Measurements from ENCODE around the gene TSHZ2. TPM values are rescaled to one million over a fixed set of nuclear protein-coding genes. Genes with fewer than 3 reads are reported as not detected.
"Not testable (repeated sequence)": the region's sequence is repeated elsewhere in the genome, so short reads cannot be mapped to it uniquely, and the experiment has no call there.

The TSHZ2 gene
- total and polyA plus RNA-seq, 2 experiments from 2014 or later: 10.4 to 32.0 TPM

DNA sequence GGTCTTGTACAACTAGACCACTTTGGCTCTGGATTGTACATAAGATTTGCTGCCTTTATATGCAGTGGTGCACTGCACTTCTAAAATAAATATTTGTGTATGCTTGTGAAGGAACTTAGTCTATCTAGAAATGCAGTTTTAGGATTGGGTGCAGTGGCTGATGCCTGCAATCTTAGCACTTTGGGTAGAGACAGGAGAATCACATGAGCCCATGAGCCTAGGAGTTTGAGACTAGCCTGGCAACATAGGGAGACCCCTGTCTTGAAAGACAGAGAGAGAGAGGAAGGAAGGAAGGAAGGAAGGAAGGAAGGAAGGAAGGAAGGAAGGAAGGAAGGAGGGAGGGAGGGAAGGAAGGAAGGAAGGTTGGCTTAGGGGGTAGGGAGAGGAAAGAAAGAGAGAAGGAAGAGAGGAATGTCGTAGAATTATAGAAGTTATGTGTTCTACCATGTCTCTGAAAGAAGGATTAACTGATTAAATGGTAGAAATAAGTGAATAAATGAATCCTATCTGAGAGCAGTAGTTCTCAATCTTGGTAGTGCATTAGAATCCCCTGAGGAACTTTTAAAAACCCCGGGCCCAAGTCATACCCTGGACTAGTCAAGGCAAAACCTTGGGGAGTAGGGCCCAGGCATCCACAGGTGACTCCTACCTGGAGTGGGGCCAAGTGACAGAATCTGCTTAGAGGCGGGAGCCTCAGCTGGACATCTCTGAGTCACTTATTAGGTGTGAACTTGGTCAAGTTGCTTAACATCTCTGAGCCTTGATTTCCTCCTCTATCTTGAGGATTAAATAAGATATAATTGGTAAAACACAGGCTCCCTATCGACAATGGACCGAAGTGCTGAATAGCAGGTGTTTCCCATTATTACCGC is 491.2 kb downstream of the TSHZ2 start:
- DNase-seq (ENCODE audit: low read depth in 1 of 2, low spot score in 1 of 2): no peak
- no peak overlapping the region for H3K27ac ChIP-seq
- H3K4me3 ChIP-seq: no peak overlapping the region
- TF ChIP-seq, protein P1, sequence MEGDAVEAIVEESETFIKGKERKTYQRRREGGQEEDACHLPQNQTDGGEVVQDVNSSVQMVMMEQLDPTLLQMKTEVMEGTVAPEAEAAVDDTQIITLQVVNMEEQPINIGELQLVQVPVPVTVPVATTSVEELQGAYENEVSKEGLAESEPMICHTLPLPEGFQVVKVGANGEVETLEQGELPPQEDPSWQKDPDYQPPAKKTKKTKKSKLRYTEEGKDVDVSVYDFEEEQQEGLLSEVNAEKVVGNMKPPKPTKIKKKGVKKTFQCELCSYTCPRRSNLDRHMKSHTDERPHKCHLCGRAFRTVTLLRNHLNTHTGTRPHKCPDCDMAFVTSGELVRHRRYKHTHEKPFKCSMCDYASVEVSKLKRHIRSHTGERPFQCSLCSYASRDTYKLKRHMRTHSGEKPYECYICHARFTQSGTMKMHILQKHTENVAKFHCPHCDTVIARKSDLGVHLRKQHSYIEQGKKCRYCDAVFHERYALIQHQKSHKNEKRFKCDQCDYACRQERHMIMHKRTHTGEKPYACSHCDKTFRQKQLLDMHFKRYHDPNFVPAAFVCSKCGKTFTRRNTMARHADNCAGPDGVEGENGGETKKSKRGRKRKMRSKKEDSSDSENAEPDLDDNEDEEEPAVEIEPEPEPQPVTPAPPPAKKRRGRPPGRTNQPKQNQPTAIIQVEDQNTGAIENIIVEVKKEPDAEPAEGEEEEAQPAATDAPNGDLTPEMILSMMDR (IDR thresholded peaks at IDR 0.05; ENCODE audit: low read depth, low read length): no peak
- H3K36me3 ChIP-seq: no peaks in the 10 kb centered on the region
- H3K4me1 ChIP-seq (ENCODE audit: low read depth): no peaks in the 10 kb centered on the region
- H3K9me3 ChIP-seq (ENCODE audit: low read depth): no peaks in the 10 kb centered on the region
- H3K27me3 ChIP-seq: no peaks in the 10 kb centered on the region

DNA sequence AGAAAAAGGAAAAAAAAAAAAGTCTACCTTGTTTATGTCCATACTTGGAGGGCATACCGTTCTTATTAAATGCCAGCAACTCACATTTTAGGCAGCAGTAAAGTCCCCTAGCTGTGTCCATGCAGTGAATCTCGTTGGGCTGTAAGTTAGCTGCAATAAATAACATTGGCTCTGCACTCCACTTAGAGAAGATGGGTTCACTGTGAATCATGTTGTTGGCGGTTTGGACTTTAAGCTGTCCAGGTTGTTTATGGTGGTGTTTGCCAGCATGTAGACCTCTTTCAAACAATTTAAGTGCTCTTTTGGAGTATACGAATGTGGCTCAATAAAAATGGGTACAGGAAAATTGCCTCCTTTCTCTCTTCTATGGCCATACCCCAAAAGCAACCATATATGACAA is 494.1 kb downstream of the TSHZ2 start:
- Histone ChIP-seq H3K27ac (no peak overlapping the region), H3K9me3 (ENCODE audit: low read depth) (no peaks in the 10 kb centered on the region), H3K36me3 (no peaks in the 10 kb centered on the region), H3K27me3 (no peaks in the 10 kb centered on the region), H3K4me1 (ENCODE audit: low read depth) (no peaks in the 10 kb centered on the region), H3K4me3 (no peak overlapping the region)
- TF ChIP-seq, protein P1 (IDR thresholded peaks at IDR 0.05; ENCODE audit: low read depth, low read length): no peak
- DNase-seq (ENCODE audit: low read depth in 1 of 2, low spot score in 1 of 2): no peak

DNA sequence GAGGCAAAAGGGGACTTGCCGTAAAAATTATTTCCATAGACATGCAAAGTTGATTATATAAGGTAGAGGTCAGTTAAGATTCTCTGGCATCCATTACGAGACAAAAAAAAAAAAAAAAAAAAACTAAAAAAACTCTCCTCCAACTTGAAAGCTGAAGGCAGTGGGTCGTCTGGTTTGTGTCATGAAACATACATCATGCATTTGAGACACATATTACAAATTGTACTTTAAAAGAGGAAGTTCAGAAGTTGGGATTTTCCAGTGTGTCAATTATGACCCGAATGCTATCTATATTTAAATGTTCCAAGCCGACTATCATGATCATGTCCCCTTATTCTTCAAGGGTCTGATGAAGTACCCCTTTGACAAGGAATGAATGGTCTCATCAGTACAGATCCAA is 496.4 kb downstream of the TSHZ2 start:
- Histone ChIP-seq H3K27me3 (no peaks in the 10 kb centered on the region), H3K27ac (no peak overlapping the region)
- TF ChIP-seq, protein P1 (IDR thresholded peaks at IDR 0.05; ENCODE audit: low read depth, low read length): no peak

DNA sequence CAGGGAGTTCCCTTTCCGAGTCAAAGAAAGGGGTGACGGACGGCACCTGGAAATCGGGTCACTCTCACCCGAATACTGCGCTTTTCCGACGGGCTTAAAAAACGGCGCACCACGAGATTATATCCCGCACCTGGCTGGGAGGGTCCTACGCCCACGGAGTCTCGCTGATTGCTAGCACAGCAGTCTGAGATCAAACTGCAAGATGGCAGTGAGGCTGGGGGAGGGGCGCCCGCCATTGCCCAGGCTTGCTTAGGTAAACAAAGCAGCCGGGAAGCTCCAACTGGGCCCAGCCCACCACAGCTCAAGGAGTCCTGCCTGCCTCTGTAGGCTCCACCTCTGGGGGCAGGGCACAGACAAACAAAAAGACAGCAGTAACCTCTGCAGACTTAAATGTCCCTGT is 500.7 kb downstream of the TSHZ2 start:
- not testable (repeated sequence) for DNase-seq (ENCODE audit: low read depth in 1 of 2, low spot score in 1 of 2); H3K36me3 ChIP-seq; H3K27me3 ChIP-seq; H3K4me1 ChIP-seq (ENCODE audit: low read depth); H3K4me3 ChIP-seq; H3K9me3 ChIP-seq (ENCODE audit: low read depth); H3K27ac ChIP-seq

More for the DNA sequence above, 496.4 kb downstream of the TSHZ2 start:
- H3K4me3 ChIP-seq: no peak overlapping the region
- H3K9me3 ChIP-seq (ENCODE audit: low read depth): no peaks in the 10 kb centered on the region
- DNase-seq (ENCODE audit: low read depth in 1 of 2, low spot score in 1 of 2): no peak
- no peaks in the 10 kb centered on the region for H3K4me1 ChIP-seq (ENCODE audit: low read depth)
- no peaks in the 10 kb centered on the region for H3K36me3 ChIP-seq

DNA sequence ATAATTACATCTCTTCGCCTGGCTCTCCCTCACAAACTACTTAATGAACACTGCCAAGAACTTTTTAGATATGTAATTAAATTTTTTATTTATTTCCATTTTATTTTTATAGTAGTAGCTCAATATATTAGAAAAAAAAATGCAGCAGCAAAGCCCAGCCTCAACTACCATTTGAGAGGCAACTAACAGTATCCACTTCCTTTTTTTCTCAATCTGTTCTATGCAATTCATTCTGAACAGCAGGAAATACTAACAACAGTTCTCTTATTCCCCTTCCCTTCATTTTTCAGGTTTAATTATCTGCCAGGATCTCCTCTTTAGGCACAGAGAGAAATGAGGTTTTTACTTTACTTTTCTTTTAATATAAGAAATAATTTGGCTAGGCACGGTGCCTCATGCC is 508.8 kb downstream of the TSHZ2 start:
- H3K4me1 ChIP-seq (ENCODE audit: low read depth): no peaks in the 10 kb centered on the region
- TF ChIP-seq, protein P1 (IDR thresholded peaks at IDR 0.05; ENCODE audit: low read depth, low read length): no peak
- no peaks in the 10 kb centered on the region for H3K36me3 ChIP-seq
- no peak overlapping the region for H3K27ac ChIP-seq
- DNase-seq (ENCODE audit: low read depth in 1 of 2, low spot score in 1 of 2): no peak
- H3K27me3 ChIP-seq: no peaks in the 10 kb centered on the region
- H3K4me3 ChIP-seq: no peak overlapping the region
- no peaks in the 10 kb centered on the region for H3K9me3 ChIP-seq (ENCODE audit: low read depth)

DNA sequence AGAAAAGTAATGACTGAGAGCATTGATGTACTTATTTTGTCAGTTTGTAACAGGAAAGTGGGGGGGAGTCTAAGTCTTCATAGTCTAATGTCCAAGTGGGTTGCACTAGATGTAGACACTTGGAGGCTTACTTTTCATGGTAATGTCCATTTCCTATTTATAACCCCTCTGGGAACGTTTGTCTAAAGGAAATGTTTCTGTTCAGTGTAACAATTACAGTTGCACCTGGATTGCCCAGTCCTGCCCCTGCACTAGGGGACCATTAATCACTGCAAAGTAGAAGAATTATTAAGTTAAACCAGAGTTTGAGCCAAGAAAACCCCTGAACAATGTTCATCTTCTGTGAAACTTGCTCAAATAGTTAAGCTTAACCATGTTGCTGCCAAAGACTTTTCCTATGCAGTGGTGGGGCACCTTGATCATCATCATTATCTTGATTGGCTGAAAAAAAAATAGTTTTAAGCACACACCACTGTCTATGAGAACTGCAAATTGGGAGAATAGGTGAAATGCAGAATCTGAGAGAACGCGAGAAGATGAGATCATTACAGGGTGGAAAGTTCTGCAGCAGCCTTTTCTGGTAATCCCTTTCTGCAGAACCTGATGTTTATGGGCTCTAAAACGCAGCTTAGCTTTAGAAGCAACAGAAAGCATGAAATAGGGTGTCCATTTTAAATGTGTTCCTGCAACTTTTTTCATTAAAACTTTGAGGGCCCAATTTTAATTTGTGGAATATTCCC is 515.5 kb downstream of the TSHZ2 start:
- DNase-seq (ENCODE audit: low read depth in 1 of 2, low spot score in 1 of 2): no peak
- H3K9me3 ChIP-seq (ENCODE audit: low read depth): no peaks in the 10 kb centered on the region
- H3K4me3 ChIP-seq: no peak overlapping the region
- no peaks in the 10 kb centered on the region for H3K36me3 ChIP-seq
- no peak overlapping the region for H3K27ac ChIP-seq
- no peaks in the 10 kb centered on the region for H3K27me3 ChIP-seq
- TF ChIP-seq, protein P1 (IDR thresholded peaks at IDR 0.05; ENCODE audit: low read depth, low read length): no peak
- H3K4me1 ChIP-seq (ENCODE audit: low read depth): no peaks in the 10 kb centered on the region

Measured in cardiac muscle cell (in vitro differentiated cells and primary cell).